T-helper 22 cell (primary cell): ENCODE measurements around the gene GMDS.

Source experiments
- DNase-seq: peaks from one replicate; pipeline ENCODE4 v3.0.0-alpha.2; 2020; ENCODE audit warnings: low read depth

GMDS gene

DNA sequence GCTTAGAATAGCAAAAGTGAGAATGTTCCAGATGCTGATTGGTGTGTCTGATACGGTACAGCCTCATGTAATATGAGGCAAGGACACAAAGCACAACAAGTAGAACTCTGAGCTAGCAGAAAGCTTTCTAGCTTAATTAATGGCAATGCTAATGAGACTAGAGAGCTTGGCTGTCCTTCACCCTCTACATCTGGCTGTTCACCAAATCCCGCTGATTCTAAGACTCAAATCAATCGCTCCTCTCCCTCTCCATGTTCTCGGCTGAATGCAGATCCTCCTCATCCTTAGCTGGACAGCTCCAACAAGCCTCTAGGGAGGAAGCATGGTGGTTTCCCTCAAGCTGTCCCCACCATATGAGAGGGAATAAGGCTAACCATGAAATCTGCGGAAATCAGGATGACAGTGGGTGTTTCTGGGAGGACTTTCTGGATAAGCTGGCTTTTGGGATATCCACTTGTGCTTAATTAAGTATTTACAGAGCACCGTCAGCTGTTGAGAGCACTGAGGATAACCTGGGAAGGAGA, 506.8 kb downstream of the GMDS start:
- DNase-seq, result no peak

DNA sequence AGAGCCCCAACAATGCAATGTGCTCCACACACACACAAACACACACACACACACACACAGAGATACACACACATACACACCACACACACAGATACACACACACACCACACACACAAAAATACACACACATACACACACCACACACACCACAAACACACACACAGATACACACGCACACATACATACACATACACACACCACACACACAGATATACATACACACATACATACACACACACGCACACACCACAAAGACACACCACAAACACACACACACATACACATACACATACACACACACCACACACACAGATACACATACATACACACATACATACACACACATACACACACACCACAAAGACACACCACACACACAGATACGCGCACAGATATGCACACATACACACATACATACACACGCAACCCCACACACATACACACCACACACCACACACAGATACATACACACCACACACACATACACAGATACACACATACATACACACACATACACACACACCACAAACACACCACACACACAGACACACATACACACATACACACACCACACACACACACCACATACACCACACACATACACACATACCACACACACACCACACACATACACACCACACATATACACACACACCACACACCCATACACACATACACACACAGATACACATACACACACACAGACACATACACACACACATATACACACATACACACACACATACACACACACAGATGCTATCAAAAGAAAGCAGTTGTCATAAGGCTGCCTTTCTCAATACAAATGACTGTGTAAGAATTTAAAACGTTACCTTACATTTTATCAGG, 507.7 kb downstream of the GMDS start:
- DNase-seq, result no peak

DNA sequence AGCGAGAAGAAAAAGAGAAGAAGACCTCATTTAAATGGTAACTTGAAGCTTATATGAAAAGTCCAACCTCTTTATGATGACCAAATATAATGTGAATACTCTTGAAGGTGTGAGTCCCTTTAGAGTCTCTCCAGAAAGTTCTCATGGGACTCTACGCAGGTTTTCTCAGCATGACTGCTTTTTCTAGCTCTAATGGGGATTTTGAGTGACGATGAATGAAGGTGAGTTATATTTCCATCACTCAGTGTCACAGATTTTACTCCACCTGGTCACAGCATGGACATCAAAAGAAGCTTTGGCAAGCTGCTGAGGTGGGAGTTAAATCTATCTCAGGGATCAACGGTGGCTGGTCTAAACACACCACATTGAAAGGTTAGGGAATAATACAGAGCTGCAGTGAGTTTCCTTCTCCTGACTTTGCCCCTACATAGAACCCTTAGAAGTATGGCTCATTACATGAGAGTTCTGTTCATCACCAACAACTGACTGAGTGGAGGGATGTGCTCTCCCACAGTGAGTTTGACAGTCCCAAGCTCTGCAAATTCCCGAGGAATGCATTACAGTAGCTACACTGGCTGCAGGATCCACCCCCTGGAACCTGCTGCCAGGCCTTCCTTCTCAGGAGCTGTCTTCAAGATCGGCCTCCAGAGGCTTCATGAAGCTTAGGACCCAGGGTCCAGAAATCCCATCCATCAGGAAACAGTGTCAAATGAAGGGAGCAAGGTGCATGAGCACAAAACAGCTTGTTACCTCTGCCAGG, 508.9 kb downstream of the GMDS start:
- DNase-seq, result no peak

DNA sequence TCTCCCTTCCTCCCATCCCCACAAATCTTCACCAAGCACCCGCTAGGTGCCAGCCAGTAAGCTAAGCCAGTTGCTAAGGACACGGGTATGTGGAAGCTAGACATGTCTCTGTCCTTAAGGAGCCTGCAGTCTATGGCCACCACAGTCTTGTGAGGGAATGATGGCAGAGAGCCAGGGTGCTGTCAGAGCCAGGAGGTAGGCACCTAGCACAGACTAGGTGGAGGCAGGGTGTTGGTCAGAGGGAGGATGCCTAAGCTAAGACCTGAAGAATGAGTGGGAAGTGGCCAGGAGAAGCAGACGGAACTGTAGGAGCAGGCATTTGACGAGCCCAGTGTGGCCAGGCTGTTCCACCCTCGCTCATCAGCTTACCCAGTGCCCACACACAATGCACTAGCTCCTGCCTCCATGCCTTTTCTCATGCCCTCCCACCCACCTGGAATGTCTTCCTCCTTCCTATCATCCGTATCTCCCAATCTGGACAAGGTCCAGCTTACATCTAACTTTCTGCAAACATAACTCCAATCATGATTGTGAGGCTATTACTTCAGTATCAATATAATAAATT, 510.1 kb downstream of the GMDS start:
- DNase-seq, result no peak

DNA sequence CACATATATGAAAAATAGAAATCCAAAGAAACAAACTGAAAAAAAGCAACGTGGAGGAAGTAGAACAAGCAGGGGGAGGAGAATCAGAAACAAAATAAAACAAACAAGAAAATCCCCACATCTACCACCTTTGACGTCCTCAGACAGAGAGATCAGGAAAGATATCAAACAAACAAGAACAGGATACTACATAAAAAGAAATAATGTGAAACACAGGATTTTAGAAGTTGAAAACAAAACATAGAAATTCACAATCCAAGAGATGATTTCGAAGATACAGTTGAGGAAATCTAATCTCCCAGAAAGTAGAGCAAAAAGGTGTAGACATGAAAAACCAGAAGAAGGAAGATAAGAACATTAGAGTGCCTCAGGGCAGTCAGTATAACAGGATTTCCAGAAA, 514.5 kb downstream of the GMDS start:
- no peak for DNase-seq

DNA sequence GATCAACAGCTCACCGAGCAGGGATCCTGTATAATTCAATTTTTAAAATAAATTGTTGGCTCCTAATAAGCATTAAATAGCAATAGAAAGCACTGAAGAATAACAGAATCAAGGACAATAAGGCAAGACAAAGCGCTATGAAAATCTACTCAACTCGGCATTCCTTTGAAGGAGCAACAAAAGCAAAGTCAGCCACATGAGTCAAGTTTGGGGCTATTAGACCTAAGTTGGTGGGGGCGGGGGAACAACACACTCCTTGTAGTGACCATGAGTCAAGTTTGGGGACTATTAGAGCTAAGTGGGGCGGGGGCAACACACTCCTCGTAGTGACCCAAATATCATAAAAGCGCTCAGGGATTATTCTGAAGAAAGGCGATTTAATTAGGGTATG, 515.7 kb downstream of the GMDS start:
- no peak for DNase-seq

DNA sequence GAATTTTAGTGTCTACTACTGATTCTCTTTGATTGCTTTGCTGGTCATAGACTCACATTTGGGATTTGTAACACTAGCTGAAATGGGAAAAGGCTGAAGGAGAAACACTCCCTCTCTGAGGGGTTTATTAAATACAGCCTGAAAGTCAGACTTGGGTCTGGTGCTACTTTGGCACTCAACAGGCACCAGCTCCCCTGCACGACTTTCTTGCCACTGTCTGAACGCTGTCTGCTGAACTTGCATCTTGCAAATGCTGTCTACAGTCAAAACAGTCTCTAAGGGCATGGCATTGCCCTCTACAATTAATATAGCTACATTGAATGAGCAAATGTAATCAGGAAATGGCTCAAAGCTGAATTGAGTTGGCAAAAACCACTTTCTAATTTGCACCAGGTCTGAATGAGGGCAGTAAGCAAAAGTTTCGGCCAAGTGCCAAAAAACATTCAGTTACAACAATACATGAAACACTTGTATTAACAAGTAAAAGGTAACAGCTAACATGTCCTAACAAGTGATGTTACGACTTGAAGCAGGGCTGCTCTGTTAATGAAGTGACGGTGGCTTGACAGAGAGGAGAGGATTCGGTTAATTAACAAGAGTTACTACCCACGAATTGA, 516.2 kb downstream of the GMDS start:
- DNase-seq, result no peak

DNA sequence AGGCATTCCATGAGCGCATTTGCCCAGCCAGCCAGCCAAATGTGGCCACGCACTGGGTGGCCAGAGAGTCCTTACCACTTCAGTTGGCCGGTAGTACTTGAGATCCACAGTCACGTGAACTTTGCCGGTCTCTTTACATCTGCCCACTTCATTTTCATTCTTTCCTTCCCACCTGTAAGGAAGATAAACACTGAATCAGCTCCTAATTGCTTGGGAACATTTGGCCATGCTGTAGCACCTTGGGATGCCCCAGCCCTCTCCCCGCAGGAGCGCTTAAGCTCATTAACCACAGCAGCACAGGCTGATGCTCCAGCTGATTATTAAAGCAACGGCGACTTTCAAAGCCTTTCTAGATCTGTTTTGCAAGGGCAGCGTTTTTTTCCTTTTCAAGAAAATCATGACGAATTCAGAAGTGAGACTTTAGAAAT, 519.0 kb downstream of the GMDS start:
- no peak for DNase-seq

DNA sequence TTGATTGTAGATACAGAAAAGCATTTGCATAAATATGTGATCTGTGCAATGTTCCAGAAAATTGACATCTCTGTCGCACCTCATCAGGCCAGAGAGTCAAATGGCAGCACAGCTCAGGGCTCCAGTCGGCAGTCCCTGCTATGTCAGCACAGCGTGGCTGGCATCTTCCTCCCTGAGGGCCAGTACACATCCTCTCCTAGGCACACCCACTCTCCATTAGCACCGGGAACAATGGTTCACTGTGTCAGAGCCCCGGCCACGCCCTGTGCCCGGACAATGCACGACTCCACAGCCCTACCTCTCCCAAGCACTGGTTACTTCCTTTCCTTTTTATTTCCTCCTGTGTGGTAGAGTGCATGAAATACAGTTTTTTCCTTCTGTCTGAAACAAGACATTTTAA, 520.8 kb downstream of the GMDS start:
- DNase-seq, result no peak

DNA sequence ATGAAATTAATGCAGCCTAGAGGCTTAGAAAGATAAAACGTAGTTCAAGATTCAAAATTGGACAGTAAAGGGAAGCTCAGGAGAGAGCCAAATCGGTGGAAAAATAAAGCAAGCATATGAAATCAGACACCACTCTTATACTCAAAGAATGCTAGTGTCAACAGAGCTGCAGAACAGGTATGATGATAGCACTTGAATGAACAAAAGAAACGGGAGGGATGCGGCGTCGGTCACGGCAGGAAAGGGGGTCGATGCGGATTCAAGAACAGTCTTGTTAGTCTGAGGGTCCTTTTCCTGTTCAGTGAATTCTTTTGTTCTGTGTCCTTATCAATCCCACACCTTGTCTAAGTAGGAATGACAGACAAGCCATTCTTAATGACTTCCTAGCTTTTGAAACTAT, 521.3 kb downstream of the GMDS start:
- DNase-seq, result no peak

DNA sequence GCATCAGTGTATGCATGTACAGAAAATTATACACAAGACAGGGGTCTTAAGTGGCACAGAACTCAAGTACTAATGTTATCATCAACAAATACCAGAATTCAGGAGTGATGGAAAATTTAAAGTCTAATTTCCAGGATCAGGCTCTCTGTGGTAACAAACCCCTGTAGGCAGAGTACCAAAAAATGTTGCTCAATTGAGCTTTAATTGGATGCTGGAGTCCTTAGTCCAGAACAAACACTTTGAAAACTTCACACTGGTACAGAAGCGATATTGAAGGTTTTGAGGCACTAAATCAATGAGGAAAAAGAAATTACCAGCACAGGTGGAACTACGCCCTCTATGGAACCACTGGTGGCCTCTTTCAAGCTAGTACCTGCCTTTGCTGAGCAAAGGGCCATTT, 522.6 kb downstream of the GMDS start:
- no peak for DNase-seq

DNA sequence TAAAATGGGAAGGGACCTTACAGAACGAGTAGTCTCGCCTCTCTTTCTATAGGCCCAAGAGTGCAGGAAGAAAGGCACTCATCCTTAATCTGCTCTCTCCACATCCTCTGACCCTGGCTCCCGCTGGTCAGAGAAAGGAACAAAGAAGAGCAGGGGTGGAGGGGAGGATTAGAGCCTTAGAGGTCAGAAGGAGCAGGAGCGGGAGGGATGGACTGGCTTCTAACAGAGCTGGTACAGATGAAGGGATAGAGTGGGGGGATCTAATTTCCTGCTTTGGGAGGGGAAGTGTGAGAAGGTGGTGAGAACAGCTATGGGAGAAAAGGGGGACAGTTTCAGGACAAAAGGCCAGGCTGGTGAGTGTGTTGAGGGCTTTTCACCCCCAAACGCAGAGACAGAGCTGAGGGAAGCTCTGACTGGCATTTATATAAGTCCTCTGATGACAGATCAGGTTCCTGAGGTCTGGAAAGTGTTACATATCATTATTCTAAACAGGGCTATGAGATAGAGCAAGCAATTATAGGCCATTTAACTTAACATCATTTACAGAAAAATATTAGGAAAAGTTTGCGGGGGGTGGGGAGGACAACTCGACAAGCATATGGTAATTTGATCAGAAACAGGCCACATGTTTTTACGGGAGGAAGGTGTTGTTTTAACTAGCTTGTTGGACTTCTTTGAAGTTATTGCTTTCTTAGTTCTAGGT, 524.6 kb downstream of the GMDS start:
- no peak for DNase-seq

DNA sequence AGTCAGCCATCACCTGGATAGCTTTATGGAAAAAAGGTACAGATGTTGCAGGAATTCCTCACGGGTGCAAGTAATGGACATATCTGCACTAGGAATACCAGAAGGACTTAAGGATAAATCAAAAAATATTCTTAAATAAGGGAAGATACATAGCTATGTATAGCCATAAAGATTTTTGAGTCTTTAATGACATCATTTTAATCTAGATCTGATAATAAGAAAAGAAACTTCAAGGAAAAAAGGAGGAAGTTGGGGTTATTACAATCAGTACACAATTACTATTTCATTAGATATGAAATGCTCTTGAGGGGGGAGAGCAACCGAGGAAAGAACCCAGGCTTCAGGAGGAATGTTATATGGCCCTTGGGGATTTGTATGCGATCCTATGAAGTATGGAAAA, 525.5 kb downstream of the GMDS start:
- no peak for DNase-seq

DNA sequence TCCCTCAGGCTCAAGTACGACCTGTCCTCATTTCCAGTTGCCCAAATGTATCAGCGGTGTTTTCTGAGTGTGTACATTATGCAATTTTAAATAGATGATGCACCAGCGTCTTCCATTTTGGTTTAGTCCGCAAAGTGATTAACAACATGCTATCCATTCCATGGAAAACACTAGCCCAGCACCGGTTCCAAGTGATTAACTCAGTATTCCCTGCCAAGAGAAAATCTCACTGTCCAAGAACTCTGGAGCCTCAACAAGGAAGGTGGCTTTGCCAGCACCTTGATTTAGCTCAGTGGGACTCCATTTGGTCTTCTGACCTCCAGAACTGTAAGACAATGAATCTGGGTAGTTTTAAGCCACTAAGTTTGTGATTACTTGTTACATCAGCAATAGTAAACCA, 528.5 kb downstream of the GMDS start:
- DNase-seq, result no peak

DNA sequence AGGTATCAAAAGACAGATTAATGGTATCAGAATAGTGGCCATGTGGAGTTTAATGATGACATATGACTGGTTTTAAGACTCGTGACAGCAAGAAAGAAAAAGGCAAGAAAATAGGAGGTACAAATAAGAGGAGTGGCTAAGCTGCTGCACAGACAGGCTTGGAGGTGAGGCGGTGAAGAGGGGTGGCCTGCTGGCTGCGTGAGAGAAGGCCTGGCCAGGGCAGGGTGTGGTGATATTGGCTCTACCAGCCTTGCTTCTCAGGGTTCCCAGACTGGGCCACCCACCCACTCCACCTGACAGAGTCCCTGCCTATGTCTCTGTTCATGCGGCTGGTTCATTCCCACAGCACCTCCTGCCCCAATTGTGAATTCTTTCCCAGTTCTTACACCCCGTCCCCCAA, 529.0 kb downstream of the GMDS start:
- no peak for DNase-seq

DNA sequence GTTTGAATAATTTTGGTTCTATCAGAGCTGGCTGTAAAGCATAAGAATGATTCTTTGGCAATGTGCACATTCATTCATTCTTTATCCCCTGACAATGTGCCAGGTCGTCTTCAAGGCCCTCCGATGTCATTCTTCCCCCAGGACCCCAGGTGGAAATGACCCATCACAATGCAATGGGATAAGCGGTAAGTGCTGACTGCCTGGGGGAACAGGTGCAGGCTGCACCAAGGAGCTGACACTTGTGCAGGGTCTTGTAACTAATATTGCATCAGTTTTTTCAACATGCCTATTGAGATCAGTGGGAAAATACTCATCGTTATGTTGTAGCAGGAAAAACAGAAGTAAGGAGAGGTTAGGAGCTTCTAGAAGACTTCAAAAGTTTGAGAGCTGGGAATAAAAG, 530.1 kb downstream of the GMDS start:
- DNase-seq, result no peak

DNA sequence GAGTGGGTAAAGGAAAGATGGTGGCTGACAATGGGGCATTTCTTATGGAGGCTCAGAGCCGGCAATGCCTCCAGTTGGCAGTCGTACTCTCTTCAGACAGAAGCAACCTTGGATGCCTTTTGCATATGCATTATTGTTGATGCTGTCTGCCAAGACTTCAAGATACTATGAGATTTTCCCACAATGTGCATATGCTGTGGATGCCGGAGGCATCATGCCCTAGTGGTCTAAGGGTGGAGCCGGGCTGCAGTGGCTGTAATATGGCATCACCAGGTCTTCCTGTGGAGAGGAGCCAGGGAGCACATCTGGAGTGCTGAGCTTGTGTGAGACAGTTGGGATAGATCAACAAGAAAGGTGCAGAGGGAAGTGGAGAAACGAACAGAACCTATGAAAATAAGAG, 530.8 kb downstream of the GMDS start:
- no peak for DNase-seq

DNA sequence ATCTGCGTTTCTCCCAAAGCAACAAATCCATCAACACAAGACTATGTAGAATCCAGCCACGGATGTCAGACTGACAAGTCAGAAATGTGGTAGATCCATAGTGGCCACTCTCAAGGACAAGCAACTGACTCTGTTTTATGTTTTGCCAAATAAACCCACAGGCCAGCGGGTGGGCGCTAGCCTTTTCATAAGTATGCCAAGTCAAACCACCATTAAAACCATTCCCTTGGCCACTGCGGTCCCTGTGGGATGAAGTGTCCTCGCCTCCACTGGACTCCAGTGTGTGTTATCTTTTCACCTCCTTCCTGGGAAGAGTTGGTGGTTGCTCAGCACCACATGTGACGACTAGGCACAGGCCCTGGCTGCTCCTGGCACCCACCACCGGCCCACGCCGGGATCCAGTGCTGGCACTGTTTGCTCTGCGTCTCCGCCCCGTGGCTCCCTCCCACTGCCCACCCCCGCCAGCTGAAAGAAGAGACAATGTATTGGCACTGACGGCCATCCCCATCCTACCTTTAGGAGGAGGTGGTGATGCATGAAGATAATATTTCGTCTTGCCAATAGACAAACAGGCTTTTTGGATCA, 532.3 kb downstream of the GMDS start:
- DNase-seq, result no peak

DNA sequence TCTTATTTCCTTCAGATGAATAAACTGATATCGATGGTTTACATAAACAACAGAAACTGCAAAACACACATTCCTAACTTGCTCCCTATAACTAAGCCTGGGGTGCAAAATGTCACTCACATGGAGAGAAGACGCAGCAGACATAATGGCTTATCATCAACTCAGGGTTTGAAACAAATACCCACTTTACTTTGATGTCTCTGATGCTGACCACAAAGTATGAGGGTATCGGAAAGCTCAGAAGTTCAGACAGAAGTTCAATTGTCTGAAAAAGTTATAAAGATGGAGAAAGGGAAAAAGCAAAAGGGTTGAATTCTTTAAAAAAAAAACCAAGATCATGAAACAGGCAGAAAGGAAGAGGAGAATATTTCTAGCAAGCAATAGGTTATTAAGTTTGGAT, 533.0 kb downstream of the GMDS start:
- DNase-seq, result no peak

DNA sequence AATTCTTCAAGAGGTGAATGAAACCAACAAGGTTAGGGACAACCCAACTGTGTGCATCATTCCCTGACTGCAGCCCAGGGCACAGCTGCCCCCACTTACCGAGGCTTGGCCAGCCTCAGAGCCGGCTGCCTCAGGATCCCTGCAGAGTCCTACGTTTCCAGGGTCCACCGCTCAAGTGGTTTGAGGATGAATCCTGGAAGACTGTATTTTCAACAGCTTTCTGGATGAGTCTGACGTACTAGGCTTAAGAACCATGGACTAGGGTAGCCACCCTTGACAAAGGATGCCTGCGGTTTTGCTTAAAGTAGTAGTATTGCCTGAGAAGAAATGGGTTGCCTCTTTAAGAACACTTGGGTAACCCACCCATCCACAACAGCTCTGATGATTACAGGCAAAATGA, 534.3 kb downstream of the GMDS start:
- no peak for DNase-seq

DNA sequence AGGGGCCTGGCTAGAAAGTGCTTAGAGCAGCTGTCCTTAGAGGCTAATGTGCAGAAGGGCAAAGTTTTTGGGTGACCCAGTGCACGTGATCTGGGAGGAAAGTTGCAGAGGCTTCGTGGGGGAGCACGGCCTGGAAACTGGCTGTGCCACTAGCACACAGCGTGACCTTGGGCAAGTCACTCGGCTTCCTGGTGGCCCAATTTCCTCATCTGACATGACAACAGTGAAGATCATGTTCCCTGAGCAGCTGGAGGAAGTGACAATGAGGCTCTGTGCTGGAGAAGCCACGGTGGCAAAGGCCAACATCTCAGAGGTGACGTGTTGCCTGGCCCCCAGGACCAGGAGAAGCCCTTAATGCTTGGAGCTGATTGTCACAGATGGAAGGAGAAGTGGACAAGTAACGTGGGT, 536.2 kb downstream of the GMDS start:
- no peak for DNase-seq

DNA sequence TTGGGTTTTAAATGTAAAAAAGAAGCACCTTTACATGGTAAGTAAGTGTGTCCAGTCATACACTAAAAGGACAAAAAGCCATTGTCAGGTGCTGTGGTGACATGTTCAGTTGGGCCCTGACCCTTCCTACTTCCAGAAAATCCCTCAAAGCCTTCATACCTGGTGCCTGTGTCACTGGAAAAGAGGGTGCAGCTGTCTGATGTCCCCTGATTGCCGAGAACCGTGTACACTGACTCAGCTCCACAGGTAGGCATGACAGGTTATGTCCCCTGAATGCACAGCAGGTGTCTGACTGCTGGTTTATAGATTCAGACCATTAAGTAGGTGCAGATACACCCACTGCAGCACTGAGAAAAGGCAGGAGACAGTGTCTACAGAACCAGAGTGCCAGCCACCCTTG, 536.6 kb downstream of the GMDS start:
- DNase-seq, result no peak
